ENCODE measurements around the gene POLD2.

- TF ChIP-seq POLR2A (IDR thresholded peaks at IDR 0.05; ENCODE audit: low read depth) = peak; percentile 69
- peak in 1 of 3 experiments; percentile 2 for TF ChIP-seq CTCF (IDR thresholded peaks at IDR 0.05)
- TF ChIP-seq EP300 (IDR thresholded peaks at IDR 0.05) = no peak
Measured at GRCh38 chr7:44082541-44083207, 40.7 kb downstream of the POLD2 start.
